ENCODE data around the gene EME1. TPM values are rescaled to one million over a fixed set of nuclear protein-coding genes. Genes with fewer than 3 reads are reported as not detected.

The EME1 gene
- total RNA-seq, 4 donors from 2014 or later = 0.53 to 23.1 (median 1.9) TPM

- Histone ChIP-seq H3K27ac (no peak overlapping the region), H3K36me3 (peaks cover 0 to 47% (median 0%) of the 10 kb centered on the region in 3 donors), H3K27me3 (no peaks in the 10 kb centered on the region), H3K4me3 (no peak overlapping the region), H3K4me1 (peaks cover 0 to 7% (median 3%) of the 10 kb centered on the region in 4 donors), H3K9me3 (no peaks in the 10 kb centered on the region)
- no peak for TF ChIP-seq CTCF (IDR thresholded peaks at IDR 0.05)
- TF ChIP-seq POLR2A (IDR thresholded peaks at IDR 0.05) = no peak
- no peak for DNase-seq
Observed at GRCh38 chr17:50363217-50364060, 9.6 kb upstream of the EME1 start.

- no peaks in the 10 kb centered on the region for H3K9me3 ChIP-seq
- H3K27me3 ChIP-seq = no peaks in the 10 kb centered on the region
- peaks cover 0 to 47% (median 0%) of the 10 kb centered on the region in 3 donors for H3K36me3 ChIP-seq
- no peak overlapping the region for H3K27ac ChIP-seq
- peaks cover 0 to 7% (median 3%) of the 10 kb centered on the region in 4 donors for H3K4me1 ChIP-seq
- no peak overlapping the region for H3K4me3 ChIP-seq
- TF ChIP-seq CTCF (IDR thresholded peaks at IDR 0.05) (no peak), POLR2A (IDR thresholded peaks at IDR 0.05) (no peak)
- no peak for DNase-seq
Observed at GRCh38 chr17:50364061-50364458, 9.0 kb upstream of the EME1 start.

- peaks cover 0 to 50% (median 0%) of the 10 kb centered on the region in 3 donors for H3K36me3 ChIP-seq
- H3K4me3 ChIP-seq = no peak overlapping the region
- no peak for TF ChIP-seq POLR2A (IDR thresholded peaks at IDR 0.05)
- TF ChIP-seq CTCF (IDR thresholded peaks at IDR 0.05) = no peak
- H3K4me1 ChIP-seq = peaks cover 0 to 7% (median 3%) of the 10 kb centered on the region in 4 donors
- no peaks in the 10 kb centered on the region for H3K27me3 ChIP-seq
- H3K9me3 ChIP-seq = no peaks in the 10 kb centered on the region
- DNase-seq = no peak
- H3K27ac ChIP-seq = no peak overlapping the region
Observed at GRCh38 chr17:50364715-50365114, 8.3 kb upstream of the EME1 start.

DNA sequence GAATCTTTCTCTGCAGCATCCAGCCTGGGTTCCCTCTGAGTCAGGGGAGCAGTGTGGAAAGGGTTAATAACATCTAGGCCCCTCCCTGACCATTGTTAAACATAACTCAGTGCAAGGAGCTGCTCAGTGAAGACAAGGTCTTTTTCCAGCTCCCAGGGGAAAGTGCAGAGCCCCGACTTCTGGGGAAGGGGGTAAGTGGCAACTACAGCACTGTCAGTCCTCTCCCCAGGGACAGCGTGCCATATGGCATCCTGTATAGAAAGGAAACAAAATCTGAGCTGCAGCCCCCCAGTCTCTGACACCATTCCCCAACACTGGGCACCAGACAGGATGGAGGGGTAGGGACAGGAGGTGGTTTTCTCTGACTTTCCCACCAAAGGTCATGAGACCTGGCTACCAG lies 7.9 kb upstream of the EME1 start:
- DNase-seq = no peak
- H3K36me3 ChIP-seq = peaks cover 0 to 50% (median 0%) of the 10 kb centered on the region in 3 donors
- no peak overlapping the region for H3K4me3 ChIP-seq
- no peaks in the 10 kb centered on the region for H3K9me3 ChIP-seq
- H3K27ac ChIP-seq = no peak overlapping the region
- H3K27me3 ChIP-seq = no peaks in the 10 kb centered on the region
- TF ChIP-seq CTCF (IDR thresholded peaks at IDR 0.05) = no peak
- no peak for TF ChIP-seq POLR2A (IDR thresholded peaks at IDR 0.05)
- H3K4me1 ChIP-seq = peaks cover 0 to 7% (median 3%) of the 10 kb centered on the region in 4 donors

- no peaks in the 10 kb centered on the region for H3K9me3 ChIP-seq
- DNase-seq = no peak
- H3K36me3 ChIP-seq = peaks cover 0 to 56% (median 0%) of the 10 kb centered on the region in 3 donors
- TF ChIP-seq POLR2A (IDR thresholded peaks at IDR 0.05) = no peak
- TF ChIP-seq CTCF (IDR thresholded peaks at IDR 0.05) = no peak
- no peak overlapping the region for H3K27ac ChIP-seq
- H3K27me3 ChIP-seq = no peaks in the 10 kb centered on the region
- no peak overlapping the region for H3K4me3 ChIP-seq
- H3K4me1 ChIP-seq = peaks cover 0 to 7% (median 3%) of the 10 kb centered on the region in 4 donors
Observed at GRCh38 chr17:50365649-50366393, 7.2 kb upstream of the EME1 start.
